Mesothelial cell of epicardium (in vitro differentiated cells): ENCODE measurements around the gene CAMKK1. TPM values are rescaled to one million over a fixed set of nuclear protein-coding genes. Genes with fewer than 3 reads are reported as not detected.

Source experiments
- DNase-seq, 2 experiments: peaks; one replicate each; pipeline ENCODE4 v3.0.0; 2021; ENCODE audit warnings: low spot score in 2 of 2; ENCODE audit not compliant: unreplicated experiment in 2 of 2
- H3K27ac Mint-ChIP-seq: 2 replicates; pipeline ENCODE4 v1.8.0; 2021; ENCODE audit warnings: mixed read lengths
- H3K27me3 Mint-ChIP-seq: 2 replicates; pipeline ENCODE4 v1.8.0; 2021; ENCODE audit warnings: low read depth, mixed read lengths
- H3K36me3 Mint-ChIP-seq: 2 replicates; pipeline ENCODE4 v1.8.0; 2021; ENCODE audit warnings: mixed read lengths
- H3K4me1 Mint-ChIP-seq: 2 replicates; pipeline ENCODE4 v1.8.0; 2021; ENCODE audit warnings: mixed read lengths
- H3K4me3 Mint-ChIP-seq: 2 replicates; pipeline ENCODE4 v1.8.0; 2021; ENCODE audit warnings: mild to moderate bottlenecking, moderate library complexity, mixed read lengths
- H3K9me3 Mint-ChIP-seq: 2 replicates; pipeline ENCODE4 v1.8.0; 2021; ENCODE audit warnings: mixed read lengths
- CTCF ChIP-seq: fragments of 200-600 bp; sonication (generic); IDR thresholded peaks from one replicate; pipeline ENCODE4 v1.5.0; 2021; ENCODE audit warnings: antibody characterized with exemption; ENCODE audit not compliant: unreplicated experiment
- total RNA-seq: library from RNA; stranded (reverse); gene quantifications from 3 replicates; pipeline ENCODE4 v1.2.1, GENCODE V29; 2021

CAMKK1 gene
- total RNA-seq, 1 donor from 2014 or later = 4.3 TPM

GRCh38 chr17:3870871-3871306 is 22.0 kb downstream of the CAMKK1 start:
- Mint-ChIP-seq H3K9me3 (no peaks in the 10 kb centered on the region), H3K27ac (peak overlapping the region; percentile 61), H3K4me3 (no peak overlapping the region), H3K27me3 (no peaks in the 10 kb centered on the region), H3K36me3 (peaks cover 17% of the 10 kb centered on the region), H3K4me1 (peaks cover 2% of the 10 kb centered on the region)
- DNase-seq = no peak
- TF ChIP-seq CTCF = no peak

GRCh38 chr17:3867606-3868005 is 25.2 kb downstream of the CAMKK1 start:
- Mint-ChIP-seq H3K27me3 (no peaks in the 10 kb centered on the region), H3K36me3 (peaks cover 7% of the 10 kb centered on the region), H3K27ac (no peak overlapping the region), H3K4me3 (no peak overlapping the region), H3K4me1 (peaks cover 2% of the 10 kb centered on the region), H3K9me3 (no peaks in the 10 kb centered on the region)
- TF ChIP-seq CTCF = no peak
- no peak for DNase-seq

GRCh38 chr17:3867106-3867505 is 25.7 kb downstream of the CAMKK1 start:
- Mint-ChIP-seq H3K4me1 (peaks cover 2% of the 10 kb centered on the region), H3K27me3 (no peaks in the 10 kb centered on the region), H3K9me3 (no peaks in the 10 kb centered on the region), H3K4me3 (no peak overlapping the region), H3K27ac (no peak overlapping the region), H3K36me3 (peaks cover 7% of the 10 kb centered on the region)
- DNase-seq = no peak
- TF ChIP-seq CTCF = no peak

GRCh38 chr17:3866276-3866675 is 26.6 kb downstream of the CAMKK1 start:
- H3K27ac Mint-ChIP-seq = no peak overlapping the region
- TF ChIP-seq CTCF = no peak
- H3K36me3 Mint-ChIP-seq = peaks cover 8% of the 10 kb centered on the region
- H3K4me1 Mint-ChIP-seq = peaks cover 2% of the 10 kb centered on the region
- H3K27me3 Mint-ChIP-seq = no peaks in the 10 kb centered on the region
- DNase-seq = no peak
- no peak overlapping the region for H3K4me3 Mint-ChIP-seq
- no peaks in the 10 kb centered on the region for H3K9me3 Mint-ChIP-seq

- no peaks in the 10 kb centered on the region for H3K4me1 Mint-ChIP-seq
- H3K4me3 Mint-ChIP-seq = no peak overlapping the region
- H3K27me3 Mint-ChIP-seq = no peaks in the 10 kb centered on the region
- H3K27ac Mint-ChIP-seq = no peak overlapping the region
- H3K36me3 Mint-ChIP-seq = peaks cover 3% of the 10 kb centered on the region
- no peak for TF ChIP-seq CTCF
- H3K9me3 Mint-ChIP-seq = no peaks in the 10 kb centered on the region
- DNase-seq = no peak
Measured at GRCh38 chr17:3865176-3865575, 27.7 kb downstream of the CAMKK1 start.

GRCh38 chr17:3864534-3864933 is 28.3 kb downstream of the CAMKK1 start:
- H3K27me3 Mint-ChIP-seq = no peaks in the 10 kb centered on the region
- no peaks in the 10 kb centered on the region for H3K4me1 Mint-ChIP-seq
- no peak overlapping the region for H3K27ac Mint-ChIP-seq
- TF ChIP-seq CTCF = no peak
- peaks cover 2% of the 10 kb centered on the region for H3K36me3 Mint-ChIP-seq
- no peak overlapping the region for H3K4me3 Mint-ChIP-seq
- DNase-seq = no peak
- no peaks in the 10 kb centered on the region for H3K9me3 Mint-ChIP-seq
